HepG2 (cell line): ENCODE data around the gene ART4. TPM values are rescaled to one million over a fixed set of nuclear protein-coding genes. Genes with fewer than 3 reads are reported as not detected.

Experiments
- CCAR2 ChIP-seq: fragments of 200-400 bp; formaldehyde crosslinking; optimal IDR thresholded peaks from 2 replicates; pipeline ENCODE3; 2018; ENCODE audit warnings: low read depth, mild to moderate bottlenecking, low read length, moderate library complexity
- DNMT1 ChIP-seq: sonication (generic); formaldehyde crosslinking; IDR thresholded peaks from 2 replicates; pipeline ENCODE4 v1.5.1; 2020; ENCODE audit warnings: mild to moderate bottlenecking, missing genetic modification reagents
- ETV6 ChIP-seq: sonication (generic); formaldehyde crosslinking; conservative IDR thresholded peaks from 2 replicates; pipeline ENCODE4 v1.4.0; 2020; ENCODE audit warnings: missing genetic modification reagents
- HINFP ChIP-seq: sonication (generic); formaldehyde crosslinking; IDR thresholded peaks from 2 replicates; pipeline ENCODE4 v1.4.0; 2020; ENCODE audit warnings: low read depth, mild to moderate bottlenecking, missing genetic modification reagents
- KDM3A ChIP-seq: IDR thresholded peaks from 2 replicates; pipeline ENCODE4 v1.6.1; 2018; ENCODE audit warnings: low read depth, missing compliant biosample characterization
- SOX5 ChIP-seq: IDR thresholded peaks from 2 replicates; pipeline ENCODE4 v1.6.1; 2016; ENCODE audit warnings: borderline replicate concordance
- TEAD3 ChIP-seq: optimal IDR thresholded peaks from 2 replicates; pipeline ENCODE3; 2016; ENCODE audit warnings: borderline replicate concordance
- THYN1 ChIP-seq: sonication (generic); formaldehyde crosslinking; IDR thresholded peaks from 2 replicates; pipeline ENCODE4 v1.8.1; 2023; ENCODE audit warnings: low read depth, mild to moderate bottlenecking, moderate library complexity, missing genetic modification reagents, borderline replicate concordance
- TOE1 ChIP-seq: sonication (generic); formaldehyde crosslinking; IDR thresholded peaks from 2 replicates; pipeline ENCODE4 v1.4.0; 2020; ENCODE audit warnings: mild to moderate bottlenecking, missing genetic modification reagents
- ZBTB44 ChIP-seq: sonication (generic); formaldehyde crosslinking; IDR thresholded peaks from 2 replicates; pipeline ENCODE4 v1.4.0; 2020; ENCODE audit warnings: missing genetic modification reagents
- ZFP36L1 ChIP-seq: sonication (generic); formaldehyde crosslinking; IDR thresholded peaks from 2 replicates; pipeline ENCODE4 v1.8.0; 2022; ENCODE audit warnings: mild to moderate bottlenecking, missing genetic modification reagents, moderate library complexity
- ZHX1 ChIP-seq: sonication (generic); formaldehyde crosslinking; IDR thresholded peaks from 2 replicates; pipeline ENCODE4 v1.8.1; 2022; ENCODE audit warnings: low read depth, mild to moderate bottlenecking, missing genetic modification reagents
- ZNF572 ChIP-seq: sonication (generic); formaldehyde crosslinking; IDR thresholded peaks from 2 replicates; pipeline ENCODE4 v1.5.1; 2020; ENCODE audit warnings: mild to moderate bottlenecking, missing genetic modification reagents
- ZNF614 ChIP-seq: IDR thresholded peaks from 2 replicates; pipeline ENCODE4 v1.6.1; 2018; ENCODE audit warnings: missing biosample characterization, missing genetic modification reagents, inconsistent platforms, borderline replicate concordance
- ZNF678 ChIP-seq: sonication (generic); formaldehyde crosslinking; IDR thresholded peaks from 2 replicates; pipeline ENCODE4 v1.4.0; 2020; ENCODE audit warnings: mild to moderate bottlenecking, missing genetic modification reagents
- polyA plus RNA-seq, 8 experiments: library from polyadenylated mRNA; depleted of rRNA in 3 of 8; stranded (reverse) in 7 of 8; unstranded in 1 of 8; fragments of >200 nt; fragmentation: Illumina TruSeq in 4 of 8; extraction: Trizol in 4 of 8; gene quantifications; 2 replicates each; pipeline versions ENCODE4 v1.2.1 to v1.2.3, GENCODE V29; 2011 to 2016; ENCODE audit warnings: low read depth in 4 of 8, missing spikeins in 1 of 8, mixed read lengths in 1 of 8; ENCODE audit not compliant: insufficient read depth in 1 of 8
- total RNA-seq, 5 experiments: library from RNA; depleted of rRNA; stranded (reverse); fragments of >200 nt; fragmentation: Illumina TruSeq; extraction: Trizol; gene quantifications; 2 replicates each; pipeline ENCODE4 v1.2.3, GENCODE V29; 2016; ENCODE audit warnings: low read depth in 1 of 5
- TF ChIP-seq, protein P1 (sequence below): sonication (generic); formaldehyde crosslinking; IDR thresholded peaks from 2 replicates; pipeline ENCODE4 v1.8.0; 2022; ENCODE audit warnings: missing genetic modification reagents, mild to moderate bottlenecking, inconsistent platforms, borderline replicate concordance
- TF ChIP-seq, protein P2 (sequence below): sonication (generic); formaldehyde crosslinking; IDR thresholded peaks from 2 replicates; pipeline ENCODE4 v1.8.0; 2022; ENCODE audit warnings: missing genetic modification reagents, low read depth, mild to moderate bottlenecking, borderline replicate concordance
- TF ChIP-seq, protein P3 (sequence below): sonication (generic); formaldehyde crosslinking; IDR thresholded peaks from 2 replicates; pipeline ENCODE4 v1.4.0; 2020; ENCODE audit warnings: mild to moderate bottlenecking, missing genetic modification reagents, borderline replicate concordance

Gene ART4
- total and polyA plus RNA-seq, 2 of the 13 experiments (the other 11 are each of a cell fraction or from before 2014, with no cell fraction given) = 17.6 to 20.3 TPM

DNA sequence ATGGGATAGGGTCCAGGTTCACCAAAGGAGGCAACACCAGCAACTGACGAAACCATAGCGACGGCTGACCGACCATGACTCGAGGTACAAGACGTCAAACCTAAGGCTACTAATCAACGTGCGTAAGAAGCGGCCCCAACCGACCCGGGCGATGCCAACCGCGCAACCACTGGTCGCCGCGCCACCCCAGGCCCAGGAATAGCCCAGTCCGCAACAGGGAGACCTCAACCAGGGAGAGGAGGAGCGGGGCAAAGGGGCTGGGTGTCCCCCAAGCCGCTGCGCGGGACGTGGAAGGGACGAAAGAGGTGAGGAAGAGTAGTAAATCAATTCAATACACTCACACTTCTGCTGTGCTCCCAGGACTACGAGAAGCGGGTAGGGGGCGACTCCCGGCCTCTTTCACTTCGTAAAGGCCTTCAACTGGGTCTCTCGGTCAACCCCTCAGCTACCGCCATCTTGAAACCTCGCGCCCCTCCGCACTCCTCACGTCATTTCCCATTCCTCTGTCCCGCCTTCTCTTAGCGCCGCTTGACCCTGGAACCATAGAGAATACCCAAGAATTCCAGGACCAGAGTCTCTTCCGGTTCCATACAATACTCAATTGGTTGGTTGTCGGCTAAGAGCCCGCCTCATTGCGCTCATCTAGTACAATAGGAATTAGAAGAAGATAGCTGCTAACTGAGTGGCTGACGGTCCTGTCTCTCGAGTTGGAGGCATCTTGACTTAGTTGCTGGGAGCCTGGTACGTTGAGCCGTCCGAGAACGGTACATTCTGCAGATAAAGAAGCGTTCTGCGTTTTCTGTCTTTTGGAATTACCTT lies 40.1 kb downstream of the ART4 start, which contains the start of the genes C12orf60 and WBP11 (continued):
- TF ChIP-seq KDM3A (CRISPR knock-in tag) = 0 out of 2 replicates have a peak, but pooled peaks have one; percentile 47
- TF ChIP-seq CCAR2 = no peak
- TF ChIP-seq, protein P1, sequence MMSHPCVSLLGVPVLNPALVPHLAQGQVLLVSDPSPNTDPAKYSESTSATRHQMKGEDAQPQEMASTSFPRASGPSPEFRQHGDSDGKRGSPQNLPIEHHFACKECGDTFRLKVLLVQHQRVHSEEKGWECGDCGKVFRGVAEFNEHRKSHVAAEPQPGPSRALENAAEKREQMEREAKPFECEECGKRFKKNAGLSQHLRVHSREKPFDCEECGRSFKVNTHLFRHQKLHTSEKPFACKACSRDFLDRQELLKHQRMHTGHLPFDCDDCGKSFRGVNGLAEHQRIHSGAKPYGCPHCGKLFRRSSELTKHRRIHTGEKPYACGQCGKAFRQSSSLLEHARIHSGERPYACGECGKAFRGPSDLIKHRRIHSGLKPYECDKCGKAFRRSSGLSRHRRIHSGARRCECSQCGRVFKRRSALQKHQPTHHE (CRISPR knock-in tag) = no peak
- no peak for TF ChIP-seq ZNF678 (CRISPR knock-in tag)
- TF ChIP-seq ZBTB44 (CRISPR knock-in tag) = no peak
- no peak for TF ChIP-seq ZFP36L1 (CRISPR knock-in tag)
- TF ChIP-seq DNMT1 (CRISPR knock-in tag) = no peak
- TF ChIP-seq THYN1 (CRISPR knock-in tag) = no peak
- TF ChIP-seq ZNF572 = peak; percentile 57; the same call in 1 of the 2 replicates
- TF ChIP-seq TOE1 (CRISPR knock-in tag) = 0 out of 2 replicates have a peak, but pooled peaks have one; percentile 12
- TF ChIP-seq SOX5 = peak; percentile 42; the same call in 1 of the 2 replicates
- TF ChIP-seq ETV6 (CRISPR knock-in tag) = no peak
- TF ChIP-seq, protein P2, sequence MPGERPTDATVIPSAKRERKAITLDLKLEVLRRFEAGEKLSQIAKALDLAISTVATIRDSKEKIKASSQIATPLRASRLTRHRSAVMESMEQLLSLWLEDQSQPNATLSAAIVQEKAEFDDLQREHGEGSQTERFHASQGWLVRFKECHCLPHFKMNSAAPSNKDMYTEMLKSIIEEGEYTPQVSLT (CRISPR knock-in tag) = no peak
- no peak; the same call in 1 of the 2 replicates for TF ChIP-seq ZNF614 (CRISPR knock-in tag)
- TF ChIP-seq, protein P3, sequence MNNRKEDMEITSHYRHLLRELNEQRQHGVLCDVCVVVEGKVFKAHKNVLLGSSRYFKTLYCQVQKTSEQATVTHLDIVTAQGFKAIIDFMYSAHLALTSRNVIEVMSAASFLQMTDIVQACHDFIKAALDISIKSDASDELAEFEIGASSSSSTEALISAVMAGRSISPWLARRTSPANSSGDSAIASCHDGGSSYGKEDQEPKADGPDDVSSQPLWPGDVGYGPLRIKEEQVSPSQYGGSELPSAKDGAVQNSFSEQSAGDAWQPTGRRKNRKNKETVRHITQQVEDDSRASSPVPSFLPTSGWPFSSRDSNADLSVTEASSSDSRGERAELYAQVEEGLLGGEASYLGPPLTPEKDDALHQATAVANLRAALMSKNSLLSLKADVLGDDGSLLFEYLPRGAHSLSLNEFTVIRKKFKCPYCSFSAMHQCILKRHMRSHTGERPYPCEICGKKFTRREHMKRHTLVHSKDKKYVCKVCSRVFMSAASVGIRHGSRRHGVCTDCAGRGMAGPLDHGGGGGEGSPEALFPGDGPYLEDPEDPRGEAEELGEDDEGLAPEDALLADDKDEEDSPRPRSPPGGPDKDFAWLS (CRISPR knock-in tag) = no peak
- no peak for TF ChIP-seq HINFP (CRISPR knock-in tag)
- peak; percentile 94 for TF ChIP-seq TEAD3 (CRISPR knock-in tag)
- TF ChIP-seq ZHX1 (CRISPR knock-in tag) = peak; percentile 24; the same call in 1 of the 2 replicates
